Inflammatory macrophage treated with lipopolysaccharide for 1 hour (primary cell): ENCODE data around the gene CNGA1.
A peak's percentile ranks its signal among the peaks of the same experiment; 100 is the strongest.
"Not testable (repeated sequence)": the region's sequence is repeated elsewhere in the genome, so short reads cannot be mapped to it uniquely, and the experiment has no call there.

ENCODE experiments used
- DNase-seq, 2 donors: peaks; one replicate each; pipeline ENCODE4 v3.0.0-alpha.2; 2020 to 2022

CNGA1 gene

GRCh38 chr4:48028696-48029095 is 12.2 kb upstream of the CNGA1 start:
- DNase-seq: no peak

- DNase-seq: no peak
Observed at GRCh38 chr4:48027653-48028052, 11.2 kb upstream of the CNGA1 start.

GRCh38 chr4:48025005-48025404 is 8.5 kb upstream of the CNGA1 start:
- DNase-seq: no peak

GRCh38 chr4:48024522-48024921 is 8.0 kb upstream of the CNGA1 start:
- no peak for DNase-seq

GRCh38 chr4:48022192-48022799 is 5.8 kb upstream of the CNGA1 start:
- DNase-seq: no peak

- no peak for DNase-seq
Observed at GRCh38 chr4:48021100-48021499, 4.6 kb upstream of the CNGA1 start.

GRCh38 chr4:48018112-48018511 is 1.6 kb upstream of the CNGA1 start:
- DNase-seq: no peak

GRCh38 chr4:48017108-48017571 is 659 bp upstream of the CNGA1 start:
- peak; percentile 54 to 82 for DNase-seq

GRCh38 chr4:48015678-48016077 is 803 bp downstream of the CNGA1 start:
- DNase-seq: no peak

GRCh38 chr4:48015216-48015615 is 1.3 kb downstream of the CNGA1 start:
- no peak for DNase-seq

- peak; percentile 17 to 29 for DNase-seq
Observed at GRCh38 chr4:48012824-48013223, 3.7 kb downstream of the CNGA1 start.

GRCh38 chr4:48011722-48012121 is 4.8 kb downstream of the CNGA1 start:
- DNase-seq: no peak

GRCh38 chr4:48010906-48011305 is 5.6 kb downstream of the CNGA1 start:
- not testable (repeated sequence) for DNase-seq

GRCh38 chr4:48008021-48008596 is 8.4 kb downstream of the CNGA1 start:
- DNase-seq: no peak

GRCh38 chr4:48005781-48006180 is 10.7 kb downstream of the CNGA1 start:
- no peak for DNase-seq

GRCh38 chr4:48003568-48003967 is 12.9 kb downstream of the CNGA1 start:
- peak; percentile 21 to 46 for DNase-seq

GRCh38 chr4:48002267-48002666 is 14.2 kb downstream of the CNGA1 start:
- no peak for DNase-seq

GRCh38 chr4:47996021-47996420 is 20.5 kb downstream of the CNGA1 start:
- no peak for DNase-seq

GRCh38 chr4:47992475-47992874 is 24.0 kb downstream of the CNGA1 start:
- not testable (repeated sequence) for DNase-seq

- no peak for DNase-seq
Observed at GRCh38 chr4:47990145-47990544, 26.3 kb downstream of the CNGA1 start.

- peak; percentile 19 to 36 for DNase-seq
Observed at GRCh38 chr4:47974566-47974965, 41.9 kb downstream of the CNGA1 start.

GRCh38 chr4:47972721-47973120 is 43.8 kb downstream of the CNGA1 start:
- peak in 1 of 2 donors; percentile 1 for DNase-seq

- peak; percentile 63 to 74 for DNase-seq
Observed at GRCh38 chr4:47972181-47972580, 44.3 kb downstream of the CNGA1 start.

GRCh38 chr4:47968847-47969246 is 47.6 kb downstream of the CNGA1 start:
- DNase-seq: no peak

GRCh38 chr4:47954677-47955076 is 61.8 kb downstream of the CNGA1 start:
- DNase-seq: no peak
